Immature natural killer cell (primary cell): ENCODE measurements around the gene CMSS1. TPM values are rescaled to one million over a fixed set of nuclear protein-coding genes. Genes with fewer than 3 reads are reported as not detected.
A peak's percentile ranks its signal among the peaks of the same experiment; 100 is the strongest.

Experiments
- DNase-seq, 3 donors: peaks; one replicate each; pipeline ENCODE4 v3.0.0; 2022; ENCODE audit warnings: mixed read lengths in 1 of 3
- H3K27ac Mint-ChIP-seq, 6 donors: one replicate each; pipeline ENCODE4 v1.8.0; 2020; ENCODE audit warnings: mixed read lengths in 6 of 6, mild to moderate bottlenecking in 5 of 6, inconsistent platforms in 4 of 6, moderate library complexity in 3 of 6
- H3K27me3 Mint-ChIP-seq, 3 donors: one replicate each; pipeline ENCODE4 v1.8.0; 2020 to 2021; ENCODE audit warnings: low read depth in 3 of 3, mild to moderate bottlenecking in 3 of 3, mixed read lengths in 3 of 3, moderate library complexity in 3 of 3, inconsistent platforms in 1 of 3
- H3K36me3 Mint-ChIP-seq, 3 donors: one replicate each; pipeline ENCODE4 v1.8.0; 2020; ENCODE audit warnings: mixed read lengths in 3 of 3, inconsistent platforms in 2 of 3, mild to moderate bottlenecking in 2 of 3
- H3K4me1 Mint-ChIP-seq, 2 donors: one replicate each; pipeline ENCODE4 v1.8.0; 2020; ENCODE audit warnings: inconsistent platforms in 2 of 2, mild to moderate bottlenecking in 2 of 2, mixed read lengths in 2 of 2, moderate library complexity in 1 of 2
- H3K4me3 Mint-ChIP-seq, 5 donors: one replicate each; pipeline ENCODE4 v1.8.0; 2020; ENCODE audit warnings: mild to moderate bottlenecking in 5 of 5, mixed read lengths in 5 of 5, inconsistent platforms in 3 of 5, moderate library complexity in 3 of 5
- H3K9me3 Mint-ChIP-seq, 6 donors: one replicate each; pipeline ENCODE4 v1.8.0; 2020; ENCODE audit warnings: mild to moderate bottlenecking in 6 of 6, mixed read lengths in 6 of 6, inconsistent platforms in 4 of 6, moderate library complexity in 3 of 6
- polyA plus RNA-seq, 3 donors: library from polyadenylated mRNA; unstranded; fragments of 300-500 nt; fragmentation: Illumina TruSeq; gene quantifications; one replicate each; pipeline ENCODE4 v1.2.3, GENCODE V29; 2021

CMSS1 gene
- polyA plus RNA-seq, 3 donors from 2014 or later = 12.1 to 13.4 (median 12.8) TPM

DNA sequence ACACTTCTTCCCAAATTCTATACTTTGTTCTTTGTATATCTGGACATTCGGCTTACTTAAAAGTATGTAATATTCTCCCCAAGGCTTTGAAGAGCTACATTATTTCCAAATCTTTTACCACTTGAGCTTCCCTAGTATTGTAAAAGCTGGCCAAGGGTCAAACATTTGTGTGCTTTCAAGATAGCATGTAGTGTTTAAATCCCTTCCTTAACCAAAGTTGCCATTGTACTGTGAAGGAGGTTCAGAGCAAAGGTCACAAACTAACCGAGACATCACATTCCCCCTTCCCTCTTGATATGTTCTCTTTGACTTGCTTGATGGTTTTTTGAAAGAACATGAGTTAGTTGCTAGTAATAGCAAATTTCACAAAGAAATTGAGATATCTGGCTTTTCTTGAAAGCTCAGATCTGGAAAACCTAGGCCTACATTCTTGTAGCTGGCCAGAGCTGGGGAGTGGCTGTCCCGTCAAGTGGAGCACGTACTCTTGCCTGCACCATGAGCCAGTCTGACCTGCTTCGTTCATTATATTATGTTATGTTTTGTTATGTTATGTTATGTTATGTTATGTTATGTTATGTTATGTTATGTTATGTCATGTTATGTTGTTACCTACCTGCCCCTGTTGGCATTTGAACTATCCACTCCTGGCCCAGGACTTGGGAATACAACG lies 236.4 kb downstream of the CMSS1 start:
- peaks cover 0 to 3% of the 10 kb centered on the region in 2 donors for H3K4me1 Mint-ChIP-seq
- H3K9me3 Mint-ChIP-seq = no peaks in the 10 kb centered on the region
- no peak for DNase-seq
- H3K4me3 Mint-ChIP-seq = no peak overlapping the region
- no peaks in the 10 kb centered on the region for H3K27me3 Mint-ChIP-seq
- H3K27ac Mint-ChIP-seq = no peak overlapping the region
- H3K36me3 Mint-ChIP-seq = no peaks in the 10 kb centered on the region

DNA sequence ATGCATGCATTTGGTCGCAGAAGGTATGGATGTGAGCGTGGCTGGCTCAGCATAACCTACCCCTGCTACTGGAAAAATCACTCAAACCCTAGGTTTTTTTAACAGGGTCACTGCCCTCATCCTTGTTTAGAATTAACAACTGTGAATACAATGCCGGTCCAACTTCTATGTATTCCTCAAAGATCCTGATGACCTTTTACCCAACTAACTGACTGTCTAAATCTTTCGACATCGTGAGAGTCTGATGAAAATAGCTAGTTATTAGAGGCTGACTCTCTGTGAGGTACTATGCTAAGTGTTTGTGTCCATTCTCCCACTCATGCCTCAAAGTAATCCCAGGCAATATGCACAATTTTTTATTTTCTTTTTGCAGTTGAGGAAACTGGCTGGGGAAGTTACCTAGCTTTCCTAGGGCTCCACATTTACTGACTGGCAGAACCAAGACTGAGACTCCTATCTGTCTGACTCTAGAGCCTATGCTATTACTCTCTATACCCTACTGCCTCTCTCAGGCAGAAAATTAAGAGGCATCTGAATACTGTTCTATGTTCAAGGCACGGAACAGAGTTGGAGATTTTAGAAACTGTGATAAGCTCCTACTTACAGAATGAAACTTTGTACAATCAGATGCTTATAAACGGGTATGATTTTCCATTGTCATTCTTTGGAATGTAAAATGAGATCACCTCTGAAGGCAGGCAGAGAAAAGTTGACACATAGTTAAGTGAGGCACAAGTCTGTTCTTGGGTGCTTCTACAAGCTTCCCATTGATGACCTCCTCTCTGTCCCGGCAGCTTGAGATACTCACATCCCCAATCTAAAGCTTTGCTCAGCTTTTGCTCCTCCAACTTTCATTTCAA lies 240.3 kb downstream of the CMSS1 start:
- no peaks in the 10 kb centered on the region for H3K36me3 Mint-ChIP-seq
- H3K4me1 Mint-ChIP-seq = peaks cover 24 to 30% of the 10 kb centered on the region in 2 donors
- DNase-seq = no peak
- no peak overlapping the region for H3K4me3 Mint-ChIP-seq
- H3K27me3 Mint-ChIP-seq = peaks cover 0 to 3% (median 0%) of the 10 kb centered on the region in 3 donors
- no peak overlapping the region for H3K27ac Mint-ChIP-seq
- no peaks in the 10 kb centered on the region for H3K9me3 Mint-ChIP-seq

DNA sequence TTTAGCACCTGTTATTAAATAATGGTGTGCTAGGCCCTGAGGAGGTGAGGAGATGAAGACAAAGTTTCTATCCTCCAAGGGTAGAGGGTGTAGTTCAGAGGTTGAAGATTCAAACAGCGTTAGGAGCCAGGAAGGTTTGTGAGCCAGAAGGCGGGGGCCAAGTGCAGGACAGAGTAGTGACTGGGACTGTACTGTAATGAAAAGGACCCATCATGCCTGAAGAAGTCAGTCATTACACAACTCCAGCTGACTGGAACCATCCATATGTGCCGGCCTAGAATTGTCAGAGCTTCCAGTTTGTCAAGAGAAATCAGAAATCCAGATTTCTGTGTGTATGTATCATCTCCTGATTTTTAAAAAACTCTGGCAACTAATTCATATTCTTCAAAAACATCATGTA lies 241.8 kb downstream of the CMSS1 start:
- DNase-seq = no peak
- Mint-ChIP-seq H3K27me3 (peaks cover 0 to 5% (median 0%) of the 10 kb centered on the region in 3 donors), H3K9me3 (no peaks in the 10 kb centered on the region), H3K27ac (no peak overlapping the region), H3K4me3 (no peak overlapping the region), H3K36me3 (no peaks in the 10 kb centered on the region), H3K4me1 (peaks cover 24 to 30% of the 10 kb centered on the region in 2 donors)

GRCh38 chr3:100060685-100061484 lies 243.2 kb downstream of the CMSS1 start:
- Mint-ChIP-seq H3K27me3 (peaks cover 0 to 5% (median 0%) of the 10 kb centered on the region in 3 donors), H3K4me3 (peak overlapping the region; percentile 6 to 62 (median 51)), H3K9me3 (no peaks in the 10 kb centered on the region), H3K27ac (peak overlapping the region in 3 of 6 donors; percentile 6 to 13 (median 13)), H3K4me1 (peaks cover 24 to 30% of the 10 kb centered on the region in 2 donors), H3K36me3 (no peaks in the 10 kb centered on the region)
- DNase-seq = peak; percentile 13 to 45 (median 38)

DNA sequence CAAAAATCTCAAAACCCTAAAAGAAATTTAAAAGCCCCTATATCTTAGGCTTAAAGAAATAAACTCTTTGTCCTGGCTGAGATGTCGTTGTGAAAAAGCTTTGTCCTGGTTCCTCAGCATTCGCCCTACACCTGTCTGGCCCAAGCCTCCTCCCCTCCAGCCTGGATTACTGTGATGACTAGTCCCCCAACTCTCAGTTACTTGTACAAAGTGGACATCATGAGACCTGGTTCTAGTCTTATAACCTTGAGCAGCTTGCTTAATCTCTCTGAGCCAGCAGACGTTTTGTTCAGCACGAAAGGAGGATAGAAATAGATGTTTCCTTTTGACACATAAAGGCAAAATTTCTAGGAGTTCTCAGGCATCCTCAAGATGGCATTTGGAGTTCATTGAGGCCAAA lies 245.0 kb downstream of the CMSS1 start:
- H3K27ac Mint-ChIP-seq = no peak overlapping the region
- no peaks in the 10 kb centered on the region for H3K9me3 Mint-ChIP-seq
- no peak overlapping the region for H3K4me3 Mint-ChIP-seq
- H3K27me3 Mint-ChIP-seq = peaks cover 0 to 5% (median 0%) of the 10 kb centered on the region in 3 donors
- H3K36me3 Mint-ChIP-seq = no peaks in the 10 kb centered on the region
- H3K4me1 Mint-ChIP-seq = peaks cover 24 to 30% of the 10 kb centered on the region in 2 donors
- DNase-seq = no peak

GRCh38 chr3:100063929-100064461 lies 246.3 kb downstream of the CMSS1 start:
- peaks cover 0 to 5% (median 0%) of the 10 kb centered on the region in 3 donors for H3K27me3 Mint-ChIP-seq
- no peak overlapping the region for H3K4me3 Mint-ChIP-seq
- H3K9me3 Mint-ChIP-seq = no peaks in the 10 kb centered on the region
- no peaks in the 10 kb centered on the region for H3K36me3 Mint-ChIP-seq
- peaks cover 28 to 34% of the 10 kb centered on the region in 2 donors for H3K4me1 Mint-ChIP-seq
- H3K27ac Mint-ChIP-seq = no peak overlapping the region
- no peak for DNase-seq

GRCh38 chr3:100067589-100067988 lies 249.9 kb downstream of the CMSS1 start:
- peaks cover 0 to 5% (median 0%) of the 10 kb centered on the region in 3 donors for H3K27me3 Mint-ChIP-seq
- H3K9me3 Mint-ChIP-seq = no peaks in the 10 kb centered on the region
- H3K27ac Mint-ChIP-seq = no peak overlapping the region
- no peak overlapping the region for H3K4me3 Mint-ChIP-seq
- peaks cover 24 to 25% of the 10 kb centered on the region in 2 donors for H3K4me1 Mint-ChIP-seq
- DNase-seq = no peak
- no peaks in the 10 kb centered on the region for H3K36me3 Mint-ChIP-seq

- Mint-ChIP-seq H3K4me3 (peak overlapping the region in 3 of 5 donors; percentile 12 to 34 (median 20)), H3K4me1 (peaks cover 36 to 38% of the 10 kb centered on the region in 2 donors), H3K9me3 (no peaks in the 10 kb centered on the region), H3K27ac (peak overlapping the region in 2 of 6 donors; percentile 9 to 15), H3K36me3 (no peaks in the 10 kb centered on the region), H3K27me3 (peaks cover 0 to 1% (median 0%) of the 10 kb centered on the region in 3 donors)
- DNase-seq = peak; percentile 58 to 68 (median 59)
Observed at GRCh38 chr3:100068826-100069225, 251.2 kb downstream of the CMSS1 start.

GRCh38 chr3:100069472-100069871 lies 251.8 kb downstream of the CMSS1 start:
- peaks cover 41 to 44% of the 10 kb centered on the region in 2 donors for H3K4me1 Mint-ChIP-seq
- H3K27ac Mint-ChIP-seq = no peak overlapping the region

DNA sequence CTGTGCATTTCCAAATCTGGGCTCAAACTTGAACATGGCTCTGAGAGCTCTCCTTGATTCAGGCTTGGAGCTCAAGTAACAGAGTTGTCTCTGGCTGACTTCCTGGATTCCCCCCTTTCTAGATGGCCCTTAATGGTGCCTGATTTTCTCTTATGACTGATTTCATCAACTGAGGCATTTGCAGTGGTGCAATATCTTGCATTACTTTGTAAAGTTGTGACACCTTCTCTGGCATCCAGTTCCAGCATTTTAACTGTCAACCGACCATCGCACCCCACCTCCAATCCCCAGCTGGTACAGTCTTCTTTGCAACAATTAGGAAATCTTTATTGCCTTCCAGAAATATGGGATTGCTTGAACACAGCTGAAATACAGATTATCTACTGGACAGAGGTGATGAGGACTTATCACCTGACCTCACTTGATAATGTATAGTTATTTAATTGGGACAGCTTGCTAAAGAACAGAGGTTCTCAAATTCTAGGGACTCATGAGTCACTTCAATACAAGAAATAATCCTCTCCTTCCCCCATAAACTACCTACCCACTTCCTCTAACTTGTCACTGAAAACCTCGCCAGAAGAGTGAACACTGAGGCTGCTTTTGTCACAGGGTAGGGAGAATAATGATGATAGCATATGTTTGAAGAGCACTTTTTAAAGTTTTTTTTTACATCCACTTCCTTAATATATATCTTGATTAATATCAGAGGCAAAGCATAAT lies 254.8 kb downstream of the CMSS1 start:
- no peaks in the 10 kb centered on the region for H3K27me3 Mint-ChIP-seq
- no peaks in the 10 kb centered on the region for H3K9me3 Mint-ChIP-seq
- peaks cover 53 to 62% of the 10 kb centered on the region in 2 donors for H3K4me1 Mint-ChIP-seq
- DNase-seq = no peak
- peaks cover 0 to 4% (median 0%) of the 10 kb centered on the region in 3 donors for H3K36me3 Mint-ChIP-seq
- H3K27ac Mint-ChIP-seq = peak overlapping the region; percentile 9 to 71 (median 22)
- peak overlapping the region; percentile 31 to 92 (median 79) for H3K4me3 Mint-ChIP-seq

More at GRCh38 chr3:100069472-100069871, 251.8 kb downstream of the CMSS1 start:
- no peaks in the 10 kb centered on the region for H3K36me3 Mint-ChIP-seq
- H3K4me3 Mint-ChIP-seq = no peak overlapping the region
- H3K27me3 Mint-ChIP-seq = no peaks in the 10 kb centered on the region
- H3K9me3 Mint-ChIP-seq = no peaks in the 10 kb centered on the region
- DNase-seq = no peak

GRCh38 chr3:100073049-100073713 lies 255.5 kb downstream of the CMSS1 start:
- peaks cover 0 to 4% (median 0%) of the 10 kb centered on the region in 3 donors for H3K36me3 Mint-ChIP-seq
- no peak for DNase-seq
- no peaks in the 10 kb centered on the region for H3K27me3 Mint-ChIP-seq
- H3K4me1 Mint-ChIP-seq = peaks cover 53 to 62% of the 10 kb centered on the region in 2 donors
- peak overlapping the region; percentile 74 to 92 (median 86) for H3K4me3 Mint-ChIP-seq
- peak overlapping the region; percentile 26 to 86 (median 57) for H3K27ac Mint-ChIP-seq
- no peaks in the 10 kb centered on the region for H3K9me3 Mint-ChIP-seq

DNA sequence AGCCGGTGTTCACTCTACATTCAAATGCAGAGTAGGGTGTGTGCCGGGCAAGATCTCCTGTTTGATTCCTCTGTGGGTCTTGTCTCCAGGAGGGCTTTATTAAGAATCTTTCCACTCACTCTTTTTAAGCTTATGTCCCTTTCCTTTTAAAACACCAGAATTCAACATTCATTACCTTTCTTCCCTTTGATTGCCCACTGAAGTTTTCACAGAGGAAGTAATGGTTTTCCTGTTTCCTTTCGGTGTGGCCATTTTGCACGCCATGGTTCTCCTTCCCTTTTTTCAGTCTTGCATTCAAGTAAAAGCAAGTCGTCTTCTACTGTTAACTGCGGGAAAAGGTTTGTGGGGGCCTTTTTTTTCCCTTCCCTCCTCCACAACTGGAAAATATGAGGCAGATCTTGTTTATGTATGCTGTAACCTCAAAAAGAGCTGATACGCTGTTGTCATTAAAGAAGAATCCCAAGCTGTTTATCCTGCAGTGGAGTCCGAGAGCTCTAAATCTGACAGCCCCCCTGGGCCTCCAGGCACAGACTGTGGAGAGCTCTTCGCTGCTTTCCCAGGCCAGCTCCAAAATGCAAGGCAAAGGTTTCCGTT lies 256.1 kb downstream of the CMSS1 start:
- Mint-ChIP-seq H3K27ac (peak overlapping the region; percentile 9 to 86 (median 70)), H3K36me3 (peaks cover 0 to 4% (median 0%) of the 10 kb centered on the region in 3 donors), H3K4me3 (peak overlapping the region; percentile 74 to 92 (median 86)), H3K9me3 (no peaks in the 10 kb centered on the region), H3K27me3 (no peaks in the 10 kb centered on the region), H3K4me1 (peaks cover 50 to 58% of the 10 kb centered on the region in 2 donors)
- DNase-seq = peak; percentile 17 to 37 (median 26)
